Esophagus (tissue), 2 donors: ENCODE results near the gene PHKA2. TPM values are rescaled to one million over a fixed set of nuclear protein-coding genes. Genes with fewer than 3 reads are reported as not detected.

Experiments
- H3K27ac ChIP-seq, 2 donors: one replicate each; pipeline ENCODE4 v1.5.1; 2013; ENCODE audit warnings: low read depth in 2 of 2, mild to moderate bottlenecking in 2 of 2, inconsistent platforms in 1 of 2, low read length in 1 of 2, moderate library complexity in 1 of 2
- H3K27me3 ChIP-seq, 2 donors: one replicate each; pipeline ENCODE4 v1.6.1; 2013; ENCODE audit warnings: low read length in 2 of 2, control low read depth in 1 of 2, mild to moderate bottlenecking in 1 of 2; ENCODE audit not compliant: insufficient read depth in 2 of 2, control insufficient read depth in 1 of 2
- H3K36me3 ChIP-seq, 2 donors: one replicate each; pipeline ENCODE4 v1.6.1; 2013; ENCODE audit warnings: low read length in 1 of 2; ENCODE audit not compliant: control insufficient read depth in 2 of 2, insufficient read depth in 2 of 2
- H3K4me1 ChIP-seq, 2 donors: one replicate each; pipeline ENCODE4 v1.6.1; 2013; ENCODE audit warnings: low read length in 1 of 2; ENCODE audit not compliant: control insufficient read depth in 2 of 2, insufficient read depth in 2 of 2
- H3K4me3 ChIP-seq, 2 donors: one replicate each; pipeline ENCODE4 v1.5.1; 2013; ENCODE audit warnings: low read length in 2 of 2, mild to moderate bottlenecking in 2 of 2, low read depth in 1 of 2, moderate library complexity in 1 of 2
- H3K9me3 ChIP-seq, 2 donors: one replicate each; pipeline ENCODE4 v1.6.1; 2013; ENCODE audit warnings: mild to moderate bottlenecking in 2 of 2, low read depth in 1 of 2, low read length in 1 of 2, moderate library complexity in 1 of 2; ENCODE audit not compliant: control insufficient read depth in 2 of 2, insufficient read depth in 1 of 2
- WGBS, 2 donors: extraction: QIAGEN DNeasy Blood & Tissue Kit; methylation state at CpG; one replicate each; pipeline ENCODE4 v1.1.7; 2013; 5-methylcytosine and 5-hydroxymethylcytosine counted together
- polyA plus RNA-seq, 2 donors: library from polyadenylated mRNA; stranded (reverse); fragments of 200-250 nt; gene quantifications; one replicate each; pipeline ENCODE4 v1.2.3, GENCODE V29; 2013
- donor health status: healthy with polysubstance abuse.
- donor health status: Bipolar disorder and iron deficiency.

The PHKA2 gene
- polyA plus RNA-seq, 2 donors, result 11.1 to 17.7 TPM

- H3K36me3 ChIP-seq, result no peaks in the 10 kb centered on the region
- no peaks in the 10 kb centered on the region for H3K27me3 ChIP-seq
- H3K4me1 ChIP-seq, result no peaks in the 10 kb centered on the region
- H3K9me3 ChIP-seq, result no peaks in the 10 kb centered on the region
- no peak overlapping the region for H3K4me3 ChIP-seq
- WGBS, 2 donors, result 37 to 61% methylated on average over 3 of the region's 3 CpGs
- H3K27ac ChIP-seq, result no peak overlapping the region
These were observed 45.2 kb downstream of the PHKA2 start for GRCh38 chrX:18938710-18939109.

DNA sequence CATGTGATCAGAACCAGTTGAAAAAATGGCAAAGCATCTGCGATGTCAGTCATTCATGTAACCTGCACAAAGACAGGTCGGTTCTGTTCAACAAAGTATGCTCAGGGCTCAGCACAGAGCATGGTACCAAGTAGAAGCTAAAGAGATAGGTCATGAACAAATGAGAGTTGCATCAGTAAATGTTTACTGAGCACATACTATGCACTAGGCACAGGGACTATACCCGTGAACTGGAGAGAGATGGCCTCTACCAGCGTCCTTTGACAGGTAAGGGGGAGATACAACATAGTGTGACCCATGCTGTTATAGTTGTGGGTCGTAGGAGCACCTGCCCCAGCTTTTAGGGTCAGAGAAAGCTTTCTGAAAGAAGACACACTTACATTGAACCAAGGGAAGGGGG lies 46.7 kb downstream of the PHKA2 start:
- 81 to 93% methylated on average over 5 of the region's 5 CpGs for WGBS, 2 donors
- H3K4me3 ChIP-seq, result no peak overlapping the region
- no peak overlapping the region for H3K27ac ChIP-seq
- H3K36me3 ChIP-seq, result no peaks in the 10 kb centered on the region
- no peaks in the 10 kb centered on the region for H3K4me1 ChIP-seq
- H3K27me3 ChIP-seq, result no peaks in the 10 kb centered on the region
- no peaks in the 10 kb centered on the region for H3K9me3 ChIP-seq

- H3K27ac ChIP-seq, result no peak overlapping the region
These were observed 48.0 kb downstream of the PHKA2 start for GRCh38 chrX:18935893-18936292.

GRCh38 chrX:18934708-18935107 lies 49.2 kb downstream of the PHKA2 start:
- WGBS, 2 donors, result 79 to 85% methylated on average over 3 of the region's 3 CpGs
- Histone ChIP-seq H3K27ac (no peak overlapping the region), H3K27me3 (no peaks in the 10 kb centered on the region), H3K36me3 (peaks cover 0 to 4% of the 10 kb centered on the region in 2 donors), H3K9me3 (no peaks in the 10 kb centered on the region), H3K4me1 (no peaks in the 10 kb centered on the region), H3K4me3 (no peak overlapping the region)

More at GRCh38 chrX:18935893-18936292, 48.0 kb downstream of the PHKA2 start:
- peaks cover 0 to 4% of the 10 kb centered on the region in 2 donors for H3K36me3 ChIP-seq
- WGBS, 2 donors, result 86 to 90% methylated on average over 10 of the region's 10 CpGs
- H3K9me3 ChIP-seq, result no peaks in the 10 kb centered on the region
- H3K27me3 ChIP-seq, result no peaks in the 10 kb centered on the region
- H3K4me1 ChIP-seq, result no peaks in the 10 kb centered on the region
- no peak overlapping the region for H3K4me3 ChIP-seq

- H3K27me3 ChIP-seq, result no peaks in the 10 kb centered on the region
- peaks cover 0 to 6% of the 10 kb centered on the region in 2 donors for H3K36me3 ChIP-seq
- H3K4me3 ChIP-seq, result no peak overlapping the region
- 75 to 86% methylated on average over 3 of the region's 3 CpGs for WGBS, 2 donors
- H3K9me3 ChIP-seq, result no peaks in the 10 kb centered on the region
- no peaks in the 10 kb centered on the region for H3K4me1 ChIP-seq
- no peak overlapping the region for H3K27ac ChIP-seq
These were observed 50.3 kb downstream of the PHKA2 start for GRCh38 chrX:18933617-18934016.

GRCh38 chrX:18931972-18932371 lies 51.9 kb downstream of the PHKA2 start:
- H3K4me3 ChIP-seq, result no peak overlapping the region
- no peaks in the 10 kb centered on the region for H3K27me3 ChIP-seq
- H3K36me3 ChIP-seq, result peaks cover 0 to 7% of the 10 kb centered on the region in 2 donors
- no peaks in the 10 kb centered on the region for H3K4me1 ChIP-seq
- no peak overlapping the region for H3K27ac ChIP-seq
- H3K9me3 ChIP-seq, result no peaks in the 10 kb centered on the region
- WGBS, 2 donors, result 72 to 80% methylated on average over 9 of the region's 9 CpGs

- no peaks in the 10 kb centered on the region for H3K9me3 ChIP-seq
- WGBS, 2 donors, result 89 to 96% methylated on average over 3 of the region's 3 CpGs
These were observed 54.1 kb downstream of the PHKA2 start for GRCh38 chrX:18929775-18930174.

GRCh38 chrX:18927558-18927957 lies 56.4 kb downstream of the PHKA2 start:
- peaks cover 0 to 14% of the 10 kb centered on the region in 2 donors for H3K36me3 ChIP-seq
- H3K27ac ChIP-seq, result no peak overlapping the region
- H3K4me1 ChIP-seq, result no peaks in the 10 kb centered on the region
- no peaks in the 10 kb centered on the region for H3K27me3 ChIP-seq
- H3K4me3 ChIP-seq, result no peak overlapping the region
- no peaks in the 10 kb centered on the region for H3K9me3 ChIP-seq
- 76 to 97% methylated on average over 1 of the region's 1 CpG for WGBS, 2 donors

More at GRCh38 chrX:18929775-18930174, 54.1 kb downstream of the PHKA2 start:
- Histone ChIP-seq H3K36me3 (peaks cover 0 to 7% of the 10 kb centered on the region in 2 donors), H3K27me3 (no peaks in the 10 kb centered on the region), H3K27ac (no peak overlapping the region), H3K4me1 (no peaks in the 10 kb centered on the region), H3K4me3 (no peak overlapping the region)

GRCh38 chrX:18924507-18925088 lies 59.3 kb downstream of the PHKA2 start:
- Histone ChIP-seq H3K9me3 (no peaks in the 10 kb centered on the region), H3K4me3 (no peak overlapping the region), H3K27me3 (no peaks in the 10 kb centered on the region), H3K36me3 (peaks cover 0 to 10% of the 10 kb centered on the region in 2 donors), H3K4me1 (no peaks in the 10 kb centered on the region), H3K27ac (no peak overlapping the region)
- 80 to 82% methylated on average over 6 of the region's 6 CpGs for WGBS, 2 donors

GRCh38 chrX:18920566-18920965 lies 63.3 kb downstream of the PHKA2 start:
- WGBS, 2 donors, result 78 to 92% methylated on average over 7 of the region's 7 CpGs
- H3K4me1 ChIP-seq, result no peaks in the 10 kb centered on the region
- H3K4me3 ChIP-seq, result no peak overlapping the region
- peaks cover 0 to 13% of the 10 kb centered on the region in 2 donors for H3K36me3 ChIP-seq
- no peaks in the 10 kb centered on the region for H3K27me3 ChIP-seq
- no peaks in the 10 kb centered on the region for H3K9me3 ChIP-seq
- no peak overlapping the region for H3K27ac ChIP-seq
